HepG2 (cell line): ENCODE data around the gene PPP1R18. TPM values are rescaled to one million over a fixed set of nuclear protein-coding genes. Genes with fewer than 3 reads are reported as not detected.
A peak's percentile ranks its signal among the peaks of the same experiment; 100 is the strongest.

Experiments used
- ATAD3A ChIP-seq: sonication (generic); formaldehyde crosslinking; IDR thresholded peaks from 2 replicates; pipeline ENCODE4 v1.4.0; 2020; ENCODE audit warnings: missing genetic modification reagents
- ATF6 ChIP-seq: sonication (generic); formaldehyde crosslinking; conservative IDR thresholded peaks from 2 replicates; pipeline ENCODE4 v1.4.0; 2020; ENCODE audit warnings: missing genetic modification reagents
- DR1 ChIP-seq: sonication (generic); formaldehyde crosslinking; IDR thresholded peaks from 2 replicates; pipeline ENCODE4 v1.8.0; 2021; ENCODE audit warnings: mild to moderate bottlenecking, missing genetic modification reagents, inconsistent platforms
- ELK4 ChIP-seq: sonication (generic); formaldehyde crosslinking; IDR thresholded peaks from 2 replicates; pipeline ENCODE4 v1.9.0; 2021; ENCODE audit warnings: missing genetic modification reagents, borderline replicate concordance
- FLYWCH1 ChIP-seq: sonication (generic); formaldehyde crosslinking; IDR thresholded peaks from 2 replicates; pipeline ENCODE4 v1.8.1; 2023; ENCODE audit warnings: mild to moderate bottlenecking, missing genetic modification reagents
- HNF4A ChIP-seq: sonication (generic); formaldehyde crosslinking; IDR thresholded peaks from 2 replicates; pipeline ENCODE4 v1.4.0; 2020; ENCODE audit warnings: missing genetic modification reagents
- KDM5B ChIP-seq: sonication (generic); formaldehyde crosslinking; IDR thresholded peaks from 2 replicates; pipeline ENCODE4 v1.4.0; 2020; ENCODE audit warnings: missing genetic modification reagents, mild to moderate bottlenecking, borderline replicate concordance
- LCORL ChIP-seq, 2 experiments: fragments of 450-650 bp in 1 of 2; sonication (generic) in 1 of 2; formaldehyde crosslinking in 1 of 2; IDR thresholded peaks; 2 replicates each; pipeline versions ENCODE4 v1.5.0 to v1.6.1; 2017 to 2020; ENCODE audit warnings: antibody characterized with exemption in 1 of 2, missing genetic modification reagents in 1 of 2
- NFYC ChIP-seq: IDR thresholded peaks from 2 replicates; pipeline ENCODE4 v1.6.1; 2016; ENCODE audit warnings: missing genetic modification reagents, missing compliant biosample characterization
- NKX3-1 ChIP-seq: sonication (generic); formaldehyde crosslinking; IDR thresholded peaks from 2 replicates; pipeline ENCODE4 v1.5.0; 2020; ENCODE audit warnings: missing genetic modification reagents
- RARG ChIP-seq: sonication (generic); formaldehyde crosslinking; IDR thresholded peaks from 2 replicates; pipeline ENCODE4 v1.4.0; 2020; ENCODE audit warnings: low read depth, mild to moderate bottlenecking, missing genetic modification reagents
- REL ChIP-seq: sonication (generic); formaldehyde crosslinking; conservative IDR thresholded peaks from 2 replicates; pipeline ENCODE4 v1.8.0; 2022; ENCODE audit warnings: mild to moderate bottlenecking, missing genetic modification reagents, moderate library complexity
- RERE ChIP-seq: IDR thresholded peaks from 2 replicates; pipeline ENCODE4 v1.6.1; 2016; ENCODE audit warnings: low read depth, missing genetic modification reagents, missing compliant biosample characterization
- THRA ChIP-seq: sonication (generic); formaldehyde crosslinking; IDR thresholded peaks from 2 replicates; pipeline ENCODE4 v1.4.0; 2020; ENCODE audit warnings: missing genetic modification reagents, borderline replicate concordance
- ZFX ChIP-seq: sonication (generic); formaldehyde crosslinking; IDR thresholded peaks from 2 replicates; pipeline ENCODE4 v1.4.0; 2020; ENCODE audit warnings: mild to moderate bottlenecking, low read depth, missing genetic modification reagents, moderate library complexity
- ZNF124 ChIP-seq: sonication (generic); formaldehyde crosslinking; IDR thresholded peaks from 2 replicates; pipeline ENCODE4 v1.4.0; 2020; ENCODE audit warnings: missing genetic modification reagents
- ZNF253 ChIP-seq: sonication (generic); formaldehyde crosslinking; IDR thresholded peaks from 2 replicates; pipeline ENCODE4 v1.8.0; 2022; ENCODE audit warnings: mild to moderate bottlenecking, missing genetic modification reagents, borderline replicate concordance
- ZNF282 ChIP-seq: fragments of 450-650 bp; IDR thresholded peaks from 2 replicates; pipeline ENCODE4 v1.6.1; 2018; ENCODE audit not compliant: partially characterized antibody
- ZNF619 ChIP-seq: sonication (generic); formaldehyde crosslinking; IDR thresholded peaks from 2 replicates; pipeline ENCODE4 v1.4.0; 2020; ENCODE audit warnings: mild to moderate bottlenecking, missing genetic modification reagents
- polyA plus RNA-seq, 8 experiments: library from polyadenylated mRNA; depleted of rRNA in 3 of 8; stranded (reverse) in 7 of 8; unstranded in 1 of 8; fragments of >200 nt; fragmentation: Illumina TruSeq in 4 of 8; extraction: Trizol in 4 of 8; gene quantifications; 2 replicates each; pipeline versions ENCODE4 v1.2.1 to v1.2.3, GENCODE V29; 2011 to 2016; ENCODE audit warnings: low read depth in 4 of 8, missing spikeins in 1 of 8, mixed read lengths in 1 of 8; ENCODE audit not compliant: insufficient read depth in 1 of 8
- total RNA-seq, 5 experiments: library from RNA; depleted of rRNA; stranded (reverse); fragments of >200 nt; fragmentation: Illumina TruSeq; extraction: Trizol; gene quantifications; 2 replicates each; pipeline ENCODE4 v1.2.3, GENCODE V29; 2016; ENCODE audit warnings: low read depth in 1 of 5

Gene PPP1R18
- total and polyA plus RNA-seq, 2 of the 13 experiments (the other 11 are each of a cell fraction or from before 2014, with no cell fraction given): 4.9 to 9.2 TPM

- TF ChIP-seq LCORL (IDR thresholded peaks at IDR 0.05): no peak
- no peak; the same call in none of the 2 replicates for TF ChIP-seq LCORL (CRISPR knock-in tag; IDR thresholded peaks at IDR 0.05)
- TF ChIP-seq RARG: no peak
- no peak for TF ChIP-seq FLYWCH1 (CRISPR knock-in tag)
- no peak for TF ChIP-seq THRA (CRISPR knock-in tag)
- TF ChIP-seq HNF4A (CRISPR knock-in tag): no peak
- TF ChIP-seq NFYC (CRISPR knock-in tag): no peak
- no peak for TF ChIP-seq ATAD3A (CRISPR knock-in tag)
- TF ChIP-seq ELK4 (CRISPR knock-in tag): no peak
- no peak for TF ChIP-seq KDM5B (CRISPR knock-in tag)
- TF ChIP-seq DR1: no peak
- no peak for TF ChIP-seq ZNF253 (CRISPR knock-in tag)
- TF ChIP-seq REL (CRISPR knock-in tag): no peak
- TF ChIP-seq NKX3-1: peak; percentile 78; the same call in 1 of the 2 replicates
- TF ChIP-seq RERE (CRISPR knock-in tag): no peak
- TF ChIP-seq ATF6: no peak
- no peak for TF ChIP-seq ZNF124
- no peak for TF ChIP-seq ZNF619 (CRISPR knock-in tag)
- no peak for TF ChIP-seq ZFX (CRISPR knock-in tag)
- TF ChIP-seq ZNF282: no peak
These were observed 1.4 kb upstream of the PPP1R18 start (continued) for GRCh38 chr6:30687659-30688431.
